K562 (cell line): ENCODE results near the gene BEST1. TPM values are rescaled to one million over a fixed set of nuclear protein-coding genes. Genes with fewer than 3 reads are reported as not detected.

Source experiments
- ATAC-seq: fragments of 200-7000 bp; cut with Tn5 transposase; 3 replicates; pipeline ENCODE4 v1.9.1; 2020; ENCODE audit warnings: moderate library complexity
- BruUV-seq: library from RNA; stranded (reverse); fragments of 400-500 nt; replicated peaks from 2 replicates; lab custom pipeline; 2021; lab: Mats Ljungman, UMichigan
- CTCF ChIA-PET: fragments of 300-600 bp; formaldehyde crosslinking; extraction: SDS; loops from one replicate; lab custom pipeline; 2021; ENCODE audit warnings: low intra/inter-chr PET ratio; lab: Yijun Ruan, JAX
- POLR2A ChIA-PET: fragments of 300-600, 350-650 bp; sonication (Branson Sonifier 250); formaldehyde crosslinking; extraction: SDS; loops from one replicate; lab custom pipeline; 2021; ENCODE audit warnings: antibody characterized with exemption, inconsistent platforms; lab: Yijun Ruan, JAX
- DNase-seq, 4 experiments: peaks; one replicate each; pipeline versions ENCODE4 v3.0.0 to v3.0.0-alpha.2; 2011 to 2018; ENCODE audit warnings: low spot score in 3 of 4, mixed read lengths in 3 of 4; ENCODE audit errors: extremely low read depth in 1 of 4
- FAIRE-seq: peaks from 2 replicates; lab custom pipeline; 2011; peaks lifted over from hg19 to GRCh38; lab: Jason Lieb, UNC
- H2AFZ ChIP-seq: 2 replicates; pipeline ENCODE4 v1.6.0; 2011; ENCODE audit warnings: low read depth, low read length, control low read depth, inconsistent platforms
- H3K27ac ChIP-seq: fragments of 200-600 bp; 3 replicates; pipeline ENCODE4 v1.8.0; 2011; ENCODE audit warnings: low read depth, mild to moderate bottlenecking, control low read depth, inconsistent platforms, low read length, moderate library complexity, mixed read lengths; ENCODE audit errors: extremely low read depth
- H3K27me3 ChIP-seq, 2 experiments: fragments of 300-600 bp in 1 of 2; 2 replicates in 1 of 2; 3 replicates in 1 of 2; pipeline versions ENCODE4 v1.6.0 to v1.8.0; 2011; ENCODE audit warnings: inconsistent platforms in 2 of 2, low read length in 2 of 2, mild to moderate bottlenecking in 1 of 2, mixed read lengths in 1 of 2, moderate library complexity in 1 of 2; ENCODE audit not compliant: control insufficient read depth in 2 of 2, insufficient read depth in 2 of 2
- H3K36me3 ChIP-seq: fragments of 300-600 bp; 3 replicates; pipeline ENCODE4 v1.8.0; 2011; ENCODE audit warnings: mild to moderate bottlenecking, low read length, inconsistent platforms; ENCODE audit not compliant: control insufficient read depth, insufficient read depth
- H3K4me1 ChIP-seq, 2 experiments: fragments of 200-600 bp in 1 of 2; replicated peaks in 1 of 2; 2 replicates in 1 of 2; 3 replicates in 1 of 2; pipeline versions ENCODE4 v1.5.1 to v1.8.0; 2011; ENCODE audit warnings: inconsistent platforms in 2 of 2, low read length in 2 of 2, mild to moderate bottlenecking in 1 of 2, mixed read lengths in 1 of 2, moderate library complexity in 1 of 2; ENCODE audit not compliant: control insufficient read depth in 2 of 2, insufficient read depth in 2 of 2
- H3K4me2 ChIP-seq: 2 replicates; pipeline ENCODE4 v1.6.1; 2011; ENCODE audit warnings: low read length, control low read depth, inconsistent platforms, mixed read lengths; ENCODE audit not compliant: insufficient read depth
- H3K4me3 ChIP-seq: fragments of 200-600 bp; sonication (generic), shearing (Covaris generic); 2 replicates; pipeline ENCODE4 v1.5.1; 2016; ENCODE audit warnings: control low read depth, inconsistent platforms
- H3K79me2 ChIP-seq: fragments of 200-600 bp; 3 replicates; pipeline ENCODE4 v1.8.0; 2011; ENCODE audit warnings: low read length, inconsistent platforms; ENCODE audit not compliant: control insufficient read depth, insufficient read depth
- H3K9ac ChIP-seq, 2 experiments: 2 replicates each; pipeline versions ENCODE4 v1.6.0 to v1.6.1; 2011; ENCODE audit warnings: low read depth in 2 of 2, low read length in 2 of 2, control low read depth in 1 of 2, inconsistent platforms in 1 of 2, mild to moderate bottlenecking in 1 of 2, mixed read lengths in 1 of 2; ENCODE audit not compliant: insufficient read depth in 1 of 2
- H3K9me1 ChIP-seq: one replicate; pipeline ENCODE4 v1.6.0; 2011; ENCODE audit warnings: inconsistent platforms, mild to moderate bottlenecking, low read length, moderate library complexity; ENCODE audit not compliant: control insufficient read depth, insufficient read depth
- H3K9me3 ChIP-seq: replicated peaks from 2 replicates; pipeline ENCODE4 v1.5.1; 2011; ENCODE audit warnings: low read depth, low read length, inconsistent platforms; ENCODE audit not compliant: control insufficient read depth, insufficient read depth
- H4K20me1 ChIP-seq: replicated peaks from 2 replicates; pipeline ENCODE4 v1.6.1; 2011; ENCODE audit warnings: low read length, inconsistent platforms, mixed read lengths; ENCODE audit not compliant: control insufficient read depth, insufficient read depth
- BRF1 ChIP-seq: IDR thresholded peaks from 3 replicates; pipeline ENCODE4 v1.6.1; 2011; ENCODE audit warnings: borderline replicate concordance, mild to moderate bottlenecking; ENCODE audit not compliant: insufficient read length; ENCODE audit errors: extremely low read depth
- MAFK ChIP-seq: IDR thresholded peaks from 2 replicates; pipeline ENCODE4 v1.6.1; 2011; ENCODE audit warnings: low read length, improper control_type of control experiment
- SLC30A9 ChIP-seq: fragments of 250-450 bp; sonication (Bioruptor Pico); IDR thresholded peaks from 2 replicates; pipeline ENCODE4 v1.8.0; 2022; ENCODE audit warnings: mild to moderate bottlenecking, moderate library complexity
- ZBTB9 ChIP-seq: fragments of 450-650 bp; formaldehyde crosslinking; IDR thresholded peaks from 2 replicates; pipeline ENCODE4 v1.4.0; 2020; ENCODE audit warnings: mild to moderate bottlenecking, moderate library complexity
- ZNF282 ChIP-seq: sonication (generic); formaldehyde crosslinking; IDR thresholded peaks from 2 replicates; pipeline ENCODE4 v1.8.1; 2023; ENCODE audit warnings: missing genetic modification reagents
- WGBS: fragments of 100-300 bp; shearing (Covaris generic); methylation state at CpG from one replicate; pipeline ENCODE4 v1.1.6; 2016; ENCODE audit warnings: low coverage, mixed read lengths; ENCODE audit not compliant: insufficient coverage; ENCODE audit errors: missing lambda C conversion rate; 5-methylcytosine and 5-hydroxymethylcytosine counted together
- in situ Hi-C: fragments of 300-500 bp; cut with MboI; formaldehyde crosslinking; loops from 4 replicates; pipeline ENCODE4 v1.15.0; 2018; ENCODE audit warnings: inconsistent platforms, mixed read lengths
- intact Hi-C: fragments of 100-400 bp; cut with micrococcal nuclease; formaldehyde crosslinking; loops from 2 replicates; pipeline ENCODE4 v1.14.2; 2022
- polyA plus RNA-seq, 8 experiments: library from polyadenylated mRNA; depleted of rRNA in 4 of 8; stranded (reverse) in 5 of 8; unstranded in 3 of 8; fragments of >200 nt; fragmentation: Nextera tagmentation in 2 of 8; fragmentation: Illumina TruSeq in 1 of 8; extraction: Ambion mirVana in 2 of 8; extraction: Trizol in 1 of 8; gene quantifications; 2 replicates each; pipeline versions ENCODE4 v1.2.1 to v1.2.3, GENCODE V29; 2011 to 2014; ENCODE audit warnings: inconsistent platforms in 1 of 8, missing spikeins in 1 of 8
- total RNA-seq, 7 experiments: library from RNA; depleted of rRNA in 6 of 7; stranded (reverse); fragments of >200 nt in 6 of 7; fragmentation: Illumina TruSeq in 2 of 7; extraction: Trizol in 2 of 7; gene quantifications; 2 replicates each; pipeline versions ENCODE4 v1.2.1 to v1.2.3, GENCODE V29; 2011 to 2021; ENCODE audit warnings: low replicate concordance in 1 of 7

BEST1 gene
- total and polyA plus RNA-seq, 9 of the 15 experiments (the other 6 are each of a cell fraction or from before 2014, with no cell fraction given) = 0.07 to 1.3 (median 0.40) TPM

- ChIA-PET POLR2A (interaction anchor here (0.5 to 5.6 kb wide), 9 partner anchors 8 to 398 kb away, joined by 3 to 65 read pairs (median 6); partner anchors contain the start of gene FTH1), CTCF (no interaction called here)
- no peak for DNase-seq
- WGBS = 84% methylated on average over 15 of the region's 15 CpGs
- H3K36me3 ChIP-seq = no peaks in the 10 kb centered on the region
- TF ChIP-seq SLC30A9 (CRISPR knock-in tag) = no peak
- TF ChIP-seq ZBTB9 = 0 out of 2 replicates have a peak, but pooled peaks have one; percentile 23
- TF ChIP-seq MAFK = no peak
- TF ChIP-seq ZNF282 (CRISPR knock-in tag) = no peak
- no peak for TF ChIP-seq BRF1
- FAIRE-seq = no peak
- no peak overlapping the region for H3K4me3 ChIP-seq
- peaks cover 29 to 36% of the 10 kb centered on the region in 2 experiments for H3K4me1 ChIP-seq
- peaks cover 18% of the 10 kb centered on the region; the same call in 2 of the 3 replicates for H3K79me2 ChIP-seq
- no peak overlapping the region for H3K27ac ChIP-seq
- ATAC-seq = no peak
- H3K27me3 ChIP-seq = no peaks in the 10 kb centered on the region
- H3K4me2 ChIP-seq = no peak overlapping the region
- intact Hi-C loops (no loop called here), in situ Hi-C loops (no loop called here)
- no peaks in the 10 kb centered on the region for H4K20me1 ChIP-seq
- no TSS peak for BruUV-seq
- H3K9me3 ChIP-seq = no peaks in the 10 kb centered on the region
- peak overlapping the region in 1 of 2 experiments; percentile 53; a peak in 1 of 4 replicates for H3K9ac ChIP-seq
- no peak overlapping the region for H2AFZ ChIP-seq
- no peaks in the 10 kb centered on the region for H3K9me1 ChIP-seq
These were observed 25.7 kb downstream of the BEST1 start for GRCh38 chr11:61975638-61976419.
